GM12892 (cell line): ENCODE results near the gene MYBPC1.
"Not testable (repeated sequence)": the region's sequence is repeated elsewhere in the genome, so short reads cannot be mapped to it uniquely, and the experiment has no call there.

ENCODE experiments used
- DNase-seq: peaks from one replicate; pipeline ENCODE4 v3.0.0; 2011; ENCODE audit not compliant: insufficient read length
- FAIRE-seq: peaks from 2 replicates; lab custom pipeline; 2011; peaks lifted over from hg19 to GRCh38; lab: Jason Lieb, UNC
- POLR2A ChIP-seq: IDR thresholded peaks from 2 replicates; pipeline ENCODE4 v1.6.1; 2011; ENCODE audit warnings: low read depth, low read length, control low read depth
- POLR2AphosphoS5 ChIP-seq: IDR thresholded peaks from 2 replicates; pipeline ENCODE4 v1.6.1; 2011; ENCODE audit warnings: low read depth, low read length, control low read depth
- TAF1 ChIP-seq: IDR thresholded peaks from 2 replicates; pipeline ENCODE4 v1.6.1; 2011; ENCODE audit warnings: low read depth, mild to moderate bottlenecking, control low read depth, low read length, borderline replicate concordance

The MYBPC1 gene

DNA sequence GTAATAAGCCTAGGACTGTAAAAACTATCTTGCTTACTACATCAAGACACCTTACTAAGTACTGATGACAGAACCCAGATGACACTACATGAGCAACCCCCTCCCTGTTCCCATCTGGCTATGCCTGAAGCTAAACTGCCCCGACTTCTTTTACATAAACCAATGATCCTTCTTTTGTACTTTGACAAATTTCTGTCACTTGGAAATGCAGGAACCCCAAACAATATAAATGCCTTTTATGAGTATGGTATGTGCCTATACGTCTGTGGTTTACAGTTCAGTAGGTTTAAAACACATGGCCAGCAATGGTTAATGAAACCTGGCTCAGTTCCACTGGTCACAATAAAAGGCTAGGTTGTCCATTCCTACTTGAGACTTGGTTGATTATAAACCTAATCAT is 138.4 kb downstream of the MYBPC1 start:
- DNase-seq = no peak
- no peak for TF ChIP-seq TAF1
- no peak for TF ChIP-seq POLR2A
- TF ChIP-seq POLR2AphosphoS5 = no peak
- peak; percentile 66 for FAIRE-seq

DNA sequence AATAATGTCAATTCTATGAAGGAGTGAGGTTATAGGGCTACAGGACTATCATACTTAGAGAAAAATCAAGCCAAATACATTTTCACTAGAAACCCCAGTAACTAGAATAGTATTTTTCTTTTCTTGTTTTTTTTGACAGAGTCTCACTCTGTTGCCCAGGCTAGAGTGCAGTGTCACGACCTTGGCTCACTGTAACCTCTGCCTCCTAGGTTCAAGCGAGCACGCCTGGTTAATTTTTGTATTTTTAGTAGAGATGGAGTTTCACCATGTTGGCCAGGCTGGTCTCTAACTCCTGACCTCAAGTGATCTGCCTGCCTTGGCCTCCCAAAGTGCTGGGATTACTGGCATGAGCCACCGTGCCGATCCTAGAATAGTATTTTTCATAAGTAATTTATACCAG is 139.7 kb downstream of the MYBPC1 start:
- not testable (repeated sequence) for FAIRE-seq, DNase-seq
